HCT116 (cell line): ENCODE measurements around the gene BLCAP. TPM values are rescaled to one million over a fixed set of nuclear protein-coding genes. Genes with fewer than 3 reads are reported as not detected.

Experiments
- ATAC-seq: fragments of 200-7000 bp; cut with Tn5 transposase; 2 replicates; pipeline ENCODE4 v1.9.1; 2020; ENCODE audit warnings: mild to moderate bottlenecking, moderate library complexity
- BruUV-seq: library from RNA; stranded (reverse); fragments of 400-500 nt; replicated peaks from 2 replicates; lab custom pipeline; 2021; lab: Mats Ljungman, UMichigan
- CTCF ChIA-PET: fragments of 300-600 bp; sonication (Branson Sonifier 250); formaldehyde crosslinking; loops from one replicate; lab custom pipeline; 2021; ENCODE audit warnings: antibody characterized with exemption; lab: Charles Lee
- POLR2A ChIA-PET: fragments of 300-600, 350-600 bp; sonication (Branson Sonifier 250); formaldehyde crosslinking; loops from one replicate; lab custom pipeline; 2021; ENCODE audit warnings: antibody characterized with exemption; lab: Charles Lee
- RAD21 ChIA-PET, 2 experiments: fragments of 300-600 bp; sonication (Branson Sonifier 250); formaldehyde crosslinking; loops; one replicate each; lab custom pipeline; 2023; ENCODE audit warnings: low total read pairs in 2 of 2; ENCODE audit not compliant: uncharacterized antibody in 2 of 2, unreplicated experiment in 2 of 2, low non-redundant PET in 1 of 2; lab: Charles Lee
- DNase-seq: peaks from one replicate; pipeline ENCODE4 v3.0.0-alpha.2; 2010; ENCODE audit warnings: low read depth, low spot score
- H2AFZ ChIP-seq: fragments of 200-600 bp; shearing (Covaris generic), sonication (generic); 2 replicates; pipeline ENCODE4 v1.6.1; 2017; ENCODE audit warnings: low read depth, mixed run types, mixed read lengths, antibody characterized with exemption, low read length; ENCODE audit not compliant: poor library complexity, severe bottlenecking
- H3K27ac ChIP-seq: 2 replicates; pipeline ENCODE4 v1.5.1; 2012; ENCODE audit warnings: low read depth, low read length
- H3K27me3 ChIP-seq: fragments of 200-600 bp; sonication (generic); 2 replicates; pipeline ENCODE4 v1.6.1; 2016; ENCODE audit warnings: mixed run types, low read length, mixed read lengths; ENCODE audit not compliant: insufficient read depth
- H3K36me3 ChIP-seq, 2 experiments: fragments of 200-500 bp in 1 of 2; fragments of 200-600 bp in 1 of 2; sonication (Bioruptor generic) in 1 of 2; sonication (generic) in 1 of 2; 2 replicates each; pipeline versions ENCODE4 v1.5.1 to v1.6.1; 2014 to 2016; ENCODE audit warnings: low read length in 2 of 2, inconsistent platforms in 1 of 2, mixed read lengths in 1 of 2, mixed run types in 1 of 2; ENCODE audit not compliant: insufficient read depth in 2 of 2, control insufficient read depth in 1 of 2
- H3K4me1 ChIP-seq, 2 experiments: fragments of 200-600 bp in 1 of 2; sonication (generic) in 1 of 2; 2 replicates each; pipeline versions ENCODE4 v1.5.1 to v1.6.1; 2012 to 2017; ENCODE audit warnings: low read length in 2 of 2, inconsistent platforms in 1 of 2, mild to moderate bottlenecking in 1 of 2, mixed read lengths in 1 of 2, mixed run types in 1 of 2, moderate library complexity in 1 of 2; ENCODE audit not compliant: insufficient read depth in 2 of 2, control insufficient read depth in 1 of 2
- H3K4me2 ChIP-seq: fragments of 200-600 bp; sonication (generic); 2 replicates; pipeline ENCODE4 v1.6.1; 2017; ENCODE audit warnings: mixed run types, low read length, mixed read lengths
- H3K4me3 ChIP-seq, 2 experiments: fragments of 200-600 bp in 1 of 2; sonication (generic) in 1 of 2; replicated peaks in 1 of 2; 2 replicates each; pipeline ENCODE4 v1.5.1; 2011 to 2016; ENCODE audit warnings: low read length in 2 of 2, control low read depth in 1 of 2, low read depth in 1 of 2, mild to moderate bottlenecking in 1 of 2, mixed read lengths in 1 of 2, mixed run types in 1 of 2
- H3K79me2 ChIP-seq: fragments of 200-600 bp; sonication (generic); 2 replicates; pipeline ENCODE4 v1.6.1; 2017; ENCODE audit warnings: mild to moderate bottlenecking, mixed run types, low read length, moderate library complexity, mixed read lengths; ENCODE audit not compliant: insufficient read depth
- H3K9ac ChIP-seq: fragments of 200-600 bp; sonication (generic); 2 replicates; pipeline ENCODE4 v1.6.1; 2016; ENCODE audit warnings: low read length, mixed read lengths
- H3K9me2 ChIP-seq: fragments of 200-600 bp; sonication (generic), shearing (Covaris generic); 2 replicates; pipeline ENCODE4 v1.6.1; 2017; ENCODE audit warnings: mixed run types, mild to moderate bottlenecking, moderate library complexity; ENCODE audit not compliant: insufficient read depth
- H3K9me3 ChIP-seq, 2 experiments: fragments of 200-500 bp in 1 of 2; fragments of 200-600 bp in 1 of 2; sonication (Bioruptor generic) in 1 of 2; sonication (generic) in 1 of 2; 2 replicates each; pipeline ENCODE4 v1.6.1; 2014 to 2017; ENCODE audit warnings: low read length in 2 of 2, mixed read lengths in 2 of 2, inconsistent platforms in 1 of 2, low read depth in 1 of 2, mild to moderate bottlenecking in 1 of 2, mixed run types in 1 of 2, moderate library complexity in 1 of 2; ENCODE audit not compliant: control insufficient read depth in 1 of 2, insufficient read depth in 1 of 2
- H4K20me1 ChIP-seq: fragments of 200-600 bp; sonication (generic), shearing (Covaris generic); 2 replicates; pipeline ENCODE4 v1.6.1; 2017; ENCODE audit warnings: mixed run types, mild to moderate bottlenecking, moderate library complexity; ENCODE audit not compliant: insufficient read depth
- CBX3 ChIP-seq: IDR thresholded peaks from 2 replicates; pipeline ENCODE4 v1.6.1; 2012; ENCODE audit warnings: low read depth
- EGR1 ChIP-seq: IDR thresholded peaks from 2 replicates; pipeline ENCODE4 v1.6.1; 2012; ENCODE audit warnings: low read depth
- ELF1 ChIP-seq: IDR thresholded peaks from 2 replicates; pipeline ENCODE4 v1.6.1; 2012; ENCODE audit warnings: low read depth, borderline replicate concordance
- EZH2 ChIP-seq: fragments of 200-600 bp; sonication (generic); IDR thresholded peaks from 2 replicates; pipeline ENCODE4 v1.6.1; 2017; ENCODE audit warnings: antibody characterized with exemption, mixed run types
- EZH2phosphoT487 ChIP-seq: fragments of 200-600 bp; IDR thresholded peaks from 2 replicates; pipeline ENCODE4 v1.6.1; 2018; ENCODE audit warnings: antibody characterized with exemption, borderline replicate concordance
- FOSL1 ChIP-seq: IDR thresholded peaks from 2 replicates; pipeline ENCODE4 v1.6.1; 2012; ENCODE audit warnings: low read depth
- MAX ChIP-seq: IDR thresholded peaks from 2 replicates; pipeline ENCODE4 v1.6.1; 2012
- POLR2A ChIP-seq: IDR thresholded peaks from 2 replicates; pipeline ENCODE4 v1.7.0; 2011; ENCODE audit warnings: borderline replicate concordance; ENCODE audit not compliant: insufficient read depth, insufficient read length; ENCODE audit errors: extremely low read depth
- RAD21 ChIP-seq: IDR thresholded peaks from 2 replicates; pipeline ENCODE4 v1.6.1; 2012; ENCODE audit warnings: low read depth, mild to moderate bottlenecking
- SIN3A ChIP-seq: IDR thresholded peaks from 2 replicates; pipeline ENCODE4 v1.6.1; 2012; ENCODE audit warnings: low read depth
- SP1 ChIP-seq: IDR thresholded peaks from 2 replicates; pipeline ENCODE4 v1.6.1; 2012; ENCODE audit warnings: low read depth
- TCF7L2 ChIP-seq: IDR thresholded peaks from 2 replicates; pipeline ENCODE4 v1.7.0; 2011; ENCODE audit warnings: borderline replicate concordance, inconsistent platforms; ENCODE audit not compliant: insufficient read depth, insufficient read length; ENCODE audit errors: extremely low read depth
- ZFX ChIP-seq: fragments of 450-650 bp; IDR thresholded peaks from 2 replicates; pipeline ENCODE4 v1.6.1; 2017
- intact Hi-C: fragments of 100-400 bp; cut with micrococcal nuclease; formaldehyde crosslinking; loops from 2 replicates; pipeline ENCODE4 v1.10.0; 2022
- total RNA-seq: library from RNA; stranded (reverse); gene quantifications from one replicate; pipeline ENCODE4 v1.2.1, GENCODE V29; 2021; ENCODE audit not compliant: unreplicated experiment
- TF ChIP-seq, protein P1 (sequence below): IDR thresholded peaks from 2 replicates; pipeline ENCODE4 v1.6.1; 2012; ENCODE audit warnings: low read depth
- TF ChIP-seq, protein P2 (sequence below), 3 experiments: fragments of 200-600 bp in 1 of 3; sonication (generic) in 1 of 3; IDR thresholded peaks in 2 of 3; conservative IDR thresholded peaks in 1 of 3; 2 replicates each; pipeline ENCODE4 v1.5.1; 2012 to 2017; ENCODE audit warnings: low read depth in 2 of 3, low read length in 2 of 3, antibody characterized with exemption in 1 of 3, borderline replicate concordance in 1 of 3, control low read depth in 1 of 3, mild to moderate bottlenecking in 1 of 3, mixed read lengths in 1 of 3, mixed run types in 1 of 3, moderate library complexity in 1 of 3; ENCODE audit not compliant: insufficient read depth in 1 of 3

BLCAP gene
- total RNA-seq, 1 experiment from 2014 or later = 27.5 TPM

DNA sequence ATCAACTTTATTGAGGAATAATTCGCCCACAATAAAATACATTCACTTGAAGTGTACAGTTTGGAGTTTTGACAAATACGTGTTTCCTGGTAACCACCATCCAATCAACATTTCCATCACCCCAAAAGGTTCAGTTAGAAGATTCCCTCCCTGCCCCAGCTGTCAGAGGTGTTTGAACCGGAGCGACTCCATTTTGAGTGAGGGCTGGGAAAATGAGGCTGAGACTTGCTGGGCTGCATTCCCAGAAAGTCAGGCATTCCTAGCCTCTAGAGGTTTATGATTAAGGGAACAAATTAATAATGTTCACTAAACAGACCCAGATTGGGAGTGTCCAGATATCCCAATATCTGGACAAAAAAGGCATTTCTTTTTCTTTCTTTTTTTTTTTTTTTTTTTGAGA is 33.0 kb upstream of the BLCAP start (continued):
- TF ChIP-seq, protein P1, sequence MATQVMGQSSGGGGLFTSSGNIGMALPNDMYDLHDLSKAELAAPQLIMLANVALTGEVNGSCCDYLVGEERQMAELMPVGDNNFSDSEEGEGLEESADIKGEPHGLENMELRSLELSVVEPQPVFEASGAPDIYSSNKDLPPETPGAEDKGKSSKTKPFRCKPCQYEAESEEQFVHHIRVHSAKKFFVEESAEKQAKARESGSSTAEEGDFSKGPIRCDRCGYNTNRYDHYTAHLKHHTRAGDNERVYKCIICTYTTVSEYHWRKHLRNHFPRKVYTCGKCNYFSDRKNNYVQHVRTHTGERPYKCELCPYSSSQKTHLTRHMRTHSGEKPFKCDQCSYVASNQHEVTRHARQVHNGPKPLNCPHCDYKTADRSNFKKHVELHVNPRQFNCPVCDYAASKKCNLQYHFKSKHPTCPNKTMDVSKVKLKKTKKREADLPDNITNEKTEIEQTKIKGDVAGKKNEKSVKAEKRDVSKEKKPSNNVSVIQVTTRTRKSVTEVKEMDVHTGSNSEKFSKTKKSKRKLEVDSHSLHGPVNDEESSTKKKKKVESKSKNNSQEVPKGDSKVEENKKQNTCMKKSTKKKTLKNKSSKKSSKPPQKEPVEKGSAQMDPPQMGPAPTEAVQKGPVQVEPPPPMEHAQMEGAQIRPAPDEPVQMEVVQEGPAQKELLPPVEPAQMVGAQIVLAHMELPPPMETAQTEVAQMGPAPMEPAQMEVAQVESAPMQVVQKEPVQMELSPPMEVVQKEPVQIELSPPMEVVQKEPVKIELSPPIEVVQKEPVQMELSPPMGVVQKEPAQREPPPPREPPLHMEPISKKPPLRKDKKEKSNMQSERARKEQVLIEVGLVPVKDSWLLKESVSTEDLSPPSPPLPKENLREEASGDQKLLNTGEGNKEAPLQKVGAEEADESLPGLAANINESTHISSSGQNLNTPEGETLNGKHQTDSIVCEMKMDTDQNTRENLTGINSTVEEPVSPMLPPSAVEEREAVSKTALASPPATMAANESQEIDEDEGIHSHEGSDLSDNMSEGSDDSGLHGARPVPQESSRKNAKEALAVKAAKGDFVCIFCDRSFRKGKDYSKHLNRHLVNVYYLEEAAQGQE = no peak
- TF ChIP-seq SP1 (no peak), ZFX (no peak), MAX (no peak), POLR2A (no peak), TCF7L2 (no peak), EZH2 (no peak), EGR1 (no peak), SIN3A (no peak), RAD21 (no peak)

- ChIA-PET CTCF (no interaction called here), POLR2A (no interaction called here), RAD21 (no interaction called here)
- Histone ChIP-seq H3K9ac (no peak overlapping the region), H3K9me3 (no peaks in the 10 kb centered on the region), H3K27ac (no peak overlapping the region), H3K4me1 (peaks cover 0 to 4% of the 10 kb centered on the region in 2 experiments; a peak in 1 of 4 replicates), H3K4me2 (no peak overlapping the region), H3K36me3 (no peaks in the 10 kb centered on the region), H4K20me1 (no peaks in the 10 kb centered on the region), H3K4me3 (no peak overlapping the region), H3K79me2 (no peaks in the 10 kb centered on the region), H3K9me2 (no peaks in the 10 kb centered on the region), H3K27me3 (no peaks in the 10 kb centered on the region), H2AFZ (no peak overlapping the region)
- ATAC-seq (no peak), DNase-seq (no peak)
- intact Hi-C loops = loop anchor here (5.0 to 10.0 kb wide), 2 partner anchors 605 to 848 kb away; partner anchors contain the start of gene TGM2
- no TSS peak for BruUV-seq
- TF ChIP-seq CBX3 (no peak), SIN3A (no peak), EGR1 (no peak), FOSL1 (no peak), ZFX (no peak), ELF1 (no peak), SP1 (no peak), POLR2A (no peak), EZH2phosphoT487 (no peak)
- TF ChIP-seq, protein P2, sequence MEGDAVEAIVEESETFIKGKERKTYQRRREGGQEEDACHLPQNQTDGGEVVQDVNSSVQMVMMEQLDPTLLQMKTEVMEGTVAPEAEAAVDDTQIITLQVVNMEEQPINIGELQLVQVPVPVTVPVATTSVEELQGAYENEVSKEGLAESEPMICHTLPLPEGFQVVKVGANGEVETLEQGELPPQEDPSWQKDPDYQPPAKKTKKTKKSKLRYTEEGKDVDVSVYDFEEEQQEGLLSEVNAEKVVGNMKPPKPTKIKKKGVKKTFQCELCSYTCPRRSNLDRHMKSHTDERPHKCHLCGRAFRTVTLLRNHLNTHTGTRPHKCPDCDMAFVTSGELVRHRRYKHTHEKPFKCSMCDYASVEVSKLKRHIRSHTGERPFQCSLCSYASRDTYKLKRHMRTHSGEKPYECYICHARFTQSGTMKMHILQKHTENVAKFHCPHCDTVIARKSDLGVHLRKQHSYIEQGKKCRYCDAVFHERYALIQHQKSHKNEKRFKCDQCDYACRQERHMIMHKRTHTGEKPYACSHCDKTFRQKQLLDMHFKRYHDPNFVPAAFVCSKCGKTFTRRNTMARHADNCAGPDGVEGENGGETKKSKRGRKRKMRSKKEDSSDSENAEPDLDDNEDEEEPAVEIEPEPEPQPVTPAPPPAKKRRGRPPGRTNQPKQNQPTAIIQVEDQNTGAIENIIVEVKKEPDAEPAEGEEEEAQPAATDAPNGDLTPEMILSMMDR (IDR thresholded peaks at IDR 0.05 in 2 of 3, conservative IDR thresholded peaks at IDR 0.05 in 1 of 3; ENCODE audit: borderline replicate concordance in 1 of 3, insufficient read depth in 1 of 3, low read depth in 2 of 3, low read length in 2 of 3) = no peak
- TF ChIP-seq, protein P1 = no peak
Measured at GRCh38 chr20:37559312-37560027, 31.8 kb upstream of the BLCAP start.
